ENCODE results near the gene TTC28.

Gene TTC28

GRCh38 chr22:28120691-28121592 lies 558.7 kb downstream of the TTC28 start:
- Histone ChIP-seq H3K36me3 (ENCODE audit: insufficient read depth, low read length) (no peaks in the 10 kb centered on the region), H3K79me2 (ENCODE audit: control insufficient read depth, insufficient read depth, low read length, unreplicated experiment) (no peaks in the 10 kb centered on the region), H2AFZ (ENCODE audit: low read length, unreplicated experiment) (no peak overlapping the region), H3K27me3 (ENCODE audit: insufficient read depth, low read length) (no peaks in the 10 kb centered on the region), H3K4me3 (ENCODE audit: low read depth, low read length) (0 out of 2 replicates have a peak overlapping the region, but pooled peaks have one; percentile 37), H3K4me1 (ENCODE audit: control insufficient read depth, insufficient read depth, low read length, unreplicated experiment) (peaks cover 14% of the 10 kb centered on the region), H3K27ac (ENCODE audit: low read depth, low read length) (no peak overlapping the region)

- Histone ChIP-seq H3K4me1 (ENCODE audit: control insufficient read depth, insufficient read depth, low read length, unreplicated experiment) (peaks cover 20% of the 10 kb centered on the region), H3K36me3 (ENCODE audit: insufficient read depth, low read length) (no peaks in the 10 kb centered on the region), H3K27ac (ENCODE audit: low read depth, low read length) (no peak overlapping the region), H2AFZ (ENCODE audit: low read length, unreplicated experiment) (no peak overlapping the region), H3K27me3 (ENCODE audit: insufficient read depth, low read length) (no peaks in the 10 kb centered on the region), H3K4me3 (ENCODE audit: low read depth, low read length) (no peak overlapping the region), H3K79me2 (ENCODE audit: control insufficient read depth, insufficient read depth, low read length, unreplicated experiment) (no peaks in the 10 kb centered on the region)
These were observed 560.5 kb downstream of the TTC28 start for GRCh38 chr22:28118957-28119631.

- peak overlapping the region; percentile 53 for H3K27ac ChIP-seq (ENCODE audit: low read depth, low read length)
- H3K4me1 ChIP-seq (ENCODE audit: control insufficient read depth, insufficient read depth, low read length, unreplicated experiment), result peaks cover 34% of the 10 kb centered on the region
- H3K79me2 ChIP-seq (ENCODE audit: control insufficient read depth, insufficient read depth, low read length, unreplicated experiment), result no peaks in the 10 kb centered on the region
- H3K4me3 ChIP-seq (ENCODE audit: low read depth, low read length), result no peak overlapping the region
- no peaks in the 10 kb centered on the region for H3K36me3 ChIP-seq (ENCODE audit: insufficient read depth, low read length)
- H2AFZ ChIP-seq (ENCODE audit: low read length, unreplicated experiment), result no peak overlapping the region
- H3K27me3 ChIP-seq (ENCODE audit: insufficient read depth, low read length), result no peaks in the 10 kb centered on the region
These were observed 563.4 kb downstream of the TTC28 start for GRCh38 chr22:28116219-28116673.

- H3K4me1 ChIP-seq (ENCODE audit: control insufficient read depth, insufficient read depth, low read length, unreplicated experiment), result peaks cover 30% of the 10 kb centered on the region
- H3K36me3 ChIP-seq (ENCODE audit: insufficient read depth, low read length), result no peaks in the 10 kb centered on the region
- no peak overlapping the region for H2AFZ ChIP-seq (ENCODE audit: low read length, unreplicated experiment)
- no peaks in the 10 kb centered on the region for H3K79me2 ChIP-seq (ENCODE audit: control insufficient read depth, insufficient read depth, low read length, unreplicated experiment)
- H3K27me3 ChIP-seq (ENCODE audit: insufficient read depth, low read length), result no peaks in the 10 kb centered on the region
- H3K27ac ChIP-seq (ENCODE audit: low read depth, low read length), result no peak overlapping the region
- no peak overlapping the region for H3K4me3 ChIP-seq (ENCODE audit: low read depth, low read length)
These were observed 564.2 kb downstream of the TTC28 start for GRCh38 chr22:28115426-28115825.

GRCh38 chr22:28112548-28113043 lies 567.0 kb downstream of the TTC28 start:
- Histone ChIP-seq H3K27me3 (ENCODE audit: insufficient read depth, low read length) (no peaks in the 10 kb centered on the region), H2AFZ (ENCODE audit: low read length, unreplicated experiment) (peak overlapping the region; percentile 81), H3K4me1 (ENCODE audit: control insufficient read depth, insufficient read depth, low read length, unreplicated experiment) (peaks cover 30% of the 10 kb centered on the region), H3K79me2 (ENCODE audit: control insufficient read depth, insufficient read depth, low read length, unreplicated experiment) (no peaks in the 10 kb centered on the region), H3K36me3 (ENCODE audit: insufficient read depth, low read length) (no peaks in the 10 kb centered on the region), H3K4me3 (ENCODE audit: low read depth, low read length) (peak overlapping the region; percentile 54; the same call in 1 of the 2 replicates), H3K27ac (ENCODE audit: low read depth, low read length) (peak overlapping the region; percentile 48)

- Histone ChIP-seq H3K4me1 (ENCODE audit: control insufficient read depth, insufficient read depth, low read length, unreplicated experiment) (peaks cover 30% of the 10 kb centered on the region), H3K27me3 (ENCODE audit: insufficient read depth, low read length) (no peaks in the 10 kb centered on the region), H3K4me3 (ENCODE audit: low read depth, low read length) (peak overlapping the region; percentile 54; the same call in 1 of the 2 replicates), H3K27ac (ENCODE audit: low read depth, low read length) (peak overlapping the region; percentile 48), H3K79me2 (ENCODE audit: control insufficient read depth, insufficient read depth, low read length, unreplicated experiment) (no peaks in the 10 kb centered on the region), H2AFZ (ENCODE audit: low read length, unreplicated experiment) (peak overlapping the region; percentile 81), H3K36me3 (ENCODE audit: insufficient read depth, low read length) (no peaks in the 10 kb centered on the region)
These were observed 567.5 kb downstream of the TTC28 start for GRCh38 chr22:28112190-28112544.

- Histone ChIP-seq H2AFZ (ENCODE audit: low read length, unreplicated experiment) (no peak overlapping the region), H3K79me2 (ENCODE audit: control insufficient read depth, insufficient read depth, low read length, unreplicated experiment) (no peaks in the 10 kb centered on the region), H3K27ac (ENCODE audit: low read depth, low read length) (peak overlapping the region; percentile 48; the same call in 1 of the 2 replicates), H3K36me3 (ENCODE audit: insufficient read depth, low read length) (no peaks in the 10 kb centered on the region), H3K4me1 (ENCODE audit: control insufficient read depth, insufficient read depth, low read length, unreplicated experiment) (peaks cover 27% of the 10 kb centered on the region), H3K27me3 (ENCODE audit: insufficient read depth, low read length) (no peaks in the 10 kb centered on the region), H3K4me3 (ENCODE audit: low read depth, low read length) (no peak overlapping the region)
These were observed 568.0 kb downstream of the TTC28 start for GRCh38 chr22:28111501-28112189.

GRCh38 chr22:28108851-28109250 lies 570.8 kb downstream of the TTC28 start:
- Histone ChIP-seq H3K27ac (ENCODE audit: low read depth, low read length) (no peak overlapping the region), H2AFZ (ENCODE audit: low read length, unreplicated experiment) (no peak overlapping the region), H3K36me3 (ENCODE audit: insufficient read depth, low read length) (no peaks in the 10 kb centered on the region), H3K4me3 (ENCODE audit: low read depth, low read length) (no peak overlapping the region), H3K79me2 (ENCODE audit: control insufficient read depth, insufficient read depth, low read length, unreplicated experiment) (no peaks in the 10 kb centered on the region), H3K4me1 (ENCODE audit: control insufficient read depth, insufficient read depth, low read length, unreplicated experiment) (peaks cover 14% of the 10 kb centered on the region), H3K27me3 (ENCODE audit: insufficient read depth, low read length) (no peaks in the 10 kb centered on the region)

GRCh38 chr22:28106617-28107016 lies 573.0 kb downstream of the TTC28 start:
- H3K27ac ChIP-seq (ENCODE audit: low read depth, low read length), result no peak overlapping the region
- no peak overlapping the region for H3K4me3 ChIP-seq (ENCODE audit: low read depth, low read length)
- H3K36me3 ChIP-seq (ENCODE audit: insufficient read depth, low read length), result no peaks in the 10 kb centered on the region
- no peaks in the 10 kb centered on the region for H3K79me2 ChIP-seq (ENCODE audit: control insufficient read depth, insufficient read depth, low read length, unreplicated experiment)
- H3K27me3 ChIP-seq (ENCODE audit: insufficient read depth, low read length), result no peaks in the 10 kb centered on the region
- H3K4me1 ChIP-seq (ENCODE audit: control insufficient read depth, insufficient read depth, low read length, unreplicated experiment), result peaks cover 2% of the 10 kb centered on the region
- no peak overlapping the region for H2AFZ ChIP-seq (ENCODE audit: low read length, unreplicated experiment)

GRCh38 chr22:28105988-28106387 lies 573.7 kb downstream of the TTC28 start:
- Histone ChIP-seq H3K4me3 (ENCODE audit: low read depth, low read length) (no peak overlapping the region), H3K4me1 (ENCODE audit: control insufficient read depth, insufficient read depth, low read length, unreplicated experiment) (no peaks in the 10 kb centered on the region), H3K27me3 (ENCODE audit: insufficient read depth, low read length) (no peaks in the 10 kb centered on the region), H2AFZ (ENCODE audit: low read length, unreplicated experiment) (no peak overlapping the region), H3K27ac (ENCODE audit: low read depth, low read length) (no peak overlapping the region), H3K36me3 (ENCODE audit: insufficient read depth, low read length) (no peaks in the 10 kb centered on the region), H3K79me2 (ENCODE audit: control insufficient read depth, insufficient read depth, low read length, unreplicated experiment) (no peaks in the 10 kb centered on the region)
